ENCODE results near the gene ASB5.
A peak's percentile ranks its signal among the peaks of the same experiment; 100 is the strongest.

The ASB5 gene

GRCh38 chr4:176277162-176277904 is 8.3 kb upstream of the ASB5 start:
- peak; percentile 73 for DNase-seq (ENCODE audit: low spot score)

- DNase-seq (ENCODE audit: low spot score): no peak
Measured at GRCh38 chr4:176276710-176277109, 7.7 kb upstream of the ASB5 start.

DNA sequence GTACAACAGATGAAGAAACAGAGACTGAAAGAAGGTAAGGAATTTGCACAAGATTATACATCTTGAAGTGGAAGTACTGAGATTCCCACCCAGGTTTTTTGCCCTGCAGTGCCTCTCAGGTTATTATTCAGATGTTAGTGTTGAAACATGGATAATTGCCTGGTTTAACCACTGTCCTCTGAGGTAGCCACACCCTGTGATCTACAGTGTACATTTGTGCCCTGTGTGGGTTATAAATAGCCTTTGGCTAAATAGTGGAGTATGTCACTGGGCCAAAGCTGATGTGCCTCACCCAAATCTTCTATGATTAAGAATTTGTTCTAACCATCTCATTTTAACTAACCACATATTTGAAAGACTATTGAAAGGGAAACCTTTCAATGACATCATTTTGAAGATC is 5.4 kb upstream of the ASB5 start:
- peak; percentile 45 for DNase-seq (ENCODE audit: low spot score)

DNA sequence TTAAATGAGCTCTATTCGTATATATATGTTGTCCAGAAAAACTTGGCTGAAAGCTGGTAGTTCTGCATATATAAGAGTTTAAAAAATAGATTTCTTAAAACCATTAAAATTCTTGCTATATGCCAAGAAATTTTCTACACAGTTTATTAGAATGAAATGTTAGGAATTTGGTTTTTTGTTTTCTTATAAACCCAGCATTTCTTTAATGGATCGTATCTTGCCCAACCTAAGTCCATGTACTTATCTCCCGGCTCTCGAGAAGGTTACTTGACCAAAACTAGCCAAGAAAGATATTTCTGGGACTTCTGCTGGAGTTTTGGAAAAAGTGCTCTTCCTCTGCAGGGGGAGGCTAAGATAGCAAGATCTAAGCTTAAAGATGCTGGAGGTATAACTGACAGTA is 4.7 kb upstream of the ASB5 start:
- no peak for DNase-seq (ENCODE audit: low spot score)

DNA sequence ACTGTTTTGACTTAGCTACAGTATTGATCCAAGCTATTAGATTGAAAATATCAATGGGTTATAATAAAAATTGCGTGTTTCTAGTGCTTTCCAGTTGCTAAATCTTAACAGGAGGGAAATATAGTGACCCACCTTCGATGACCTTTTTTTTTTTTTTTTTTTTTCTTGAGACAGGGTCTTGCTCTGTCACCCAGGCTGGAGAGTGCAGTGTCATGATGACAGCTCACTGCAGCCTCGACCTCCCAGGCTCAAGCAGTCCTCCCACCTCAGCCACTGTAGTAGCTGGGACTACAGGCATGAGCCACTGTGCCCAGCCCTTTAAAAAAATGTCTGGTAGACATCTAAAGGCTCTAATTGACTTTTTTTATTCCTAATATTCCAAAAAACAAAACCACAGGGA is 3.8 kb upstream of the ASB5 start:
- DNase-seq (ENCODE audit: low spot score): no peak

- DNase-seq (ENCODE audit: low spot score): peak; percentile 75
Measured at GRCh38 chr4:176271749-176272148, 2.7 kb upstream of the ASB5 start.

GRCh38 chr4:176270669-176271068 is 1.6 kb upstream of the ASB5 start:
- peak; percentile 100 for DNase-seq (ENCODE audit: low spot score)

DNA sequence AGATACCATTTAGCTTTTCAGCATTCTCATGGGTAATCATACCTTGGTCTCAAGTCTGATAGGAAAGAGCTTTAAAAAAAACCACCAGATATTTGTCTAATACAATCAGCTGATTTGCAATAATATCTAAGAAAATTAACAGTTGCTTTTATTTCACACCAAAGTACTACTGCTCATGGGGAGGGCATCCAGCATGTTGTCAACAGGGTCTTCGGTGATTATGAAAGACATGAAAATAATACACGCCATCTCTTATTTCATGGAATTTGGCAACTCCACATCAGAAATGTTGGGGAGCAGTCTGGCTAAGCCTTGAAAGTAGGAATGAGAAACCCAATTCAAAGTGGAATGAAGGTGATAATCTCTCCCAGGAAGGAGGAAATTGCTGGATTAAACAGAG is 3.0 kb downstream of the ASB5 start:
- no peak for DNase-seq (ENCODE audit: low spot score)

GRCh38 chr4:176262243-176262642 is 6.8 kb downstream of the ASB5 start:
- DNase-seq (ENCODE audit: low spot score): no peak

GRCh38 chr4:176261481-176261880 is 7.5 kb downstream of the ASB5 start:
- no peak for DNase-seq (ENCODE audit: low spot score)

- no peak for DNase-seq (ENCODE audit: low spot score)
Measured at GRCh38 chr4:176261018-176261417, 8.0 kb downstream of the ASB5 start.

DNA sequence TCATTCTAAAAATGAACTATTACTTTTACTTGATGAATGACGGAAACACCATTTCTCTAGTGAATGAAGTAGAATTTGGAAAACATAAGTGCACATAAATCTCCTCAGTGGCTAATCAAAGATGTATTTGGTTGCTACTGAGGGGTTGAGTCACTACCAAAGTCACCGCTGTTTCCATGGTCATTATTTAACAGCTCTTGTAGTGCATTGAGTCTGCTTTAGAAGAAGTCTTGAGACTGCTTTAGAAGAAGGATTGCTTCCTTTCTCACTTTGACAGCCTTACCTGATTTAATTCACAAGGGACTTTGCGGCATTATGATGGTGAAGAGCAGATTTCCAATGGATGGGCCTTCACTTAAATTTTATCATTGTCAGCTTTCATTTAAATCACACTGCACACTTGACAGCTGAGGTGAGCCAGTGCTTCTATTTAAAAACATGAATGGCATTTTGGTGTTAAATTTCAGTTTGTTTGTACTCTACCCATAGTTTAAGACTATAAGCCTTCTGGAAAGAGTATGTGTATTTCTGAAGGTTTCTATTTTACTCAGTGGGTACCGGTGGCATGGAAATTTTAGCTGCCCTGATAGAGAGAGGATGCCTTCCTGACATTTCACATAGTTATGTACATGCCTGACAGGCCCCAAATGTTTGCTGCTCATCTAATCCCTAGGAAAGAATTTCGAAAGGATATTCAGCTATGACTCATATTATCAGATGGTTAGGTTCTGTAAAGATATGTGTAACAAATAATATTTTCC is 9.5 kb downstream of the ASB5 start:
- peak; percentile 28 for DNase-seq (ENCODE audit: low spot score)

GRCh38 chr4:176258135-176258534 is 10.9 kb downstream of the ASB5 start:
- DNase-seq (ENCODE audit: low spot score): no peak

- no peak for DNase-seq (ENCODE audit: low spot score)
Measured at GRCh38 chr4:176256921-176257320, 12.1 kb downstream of the ASB5 start.

DNA sequence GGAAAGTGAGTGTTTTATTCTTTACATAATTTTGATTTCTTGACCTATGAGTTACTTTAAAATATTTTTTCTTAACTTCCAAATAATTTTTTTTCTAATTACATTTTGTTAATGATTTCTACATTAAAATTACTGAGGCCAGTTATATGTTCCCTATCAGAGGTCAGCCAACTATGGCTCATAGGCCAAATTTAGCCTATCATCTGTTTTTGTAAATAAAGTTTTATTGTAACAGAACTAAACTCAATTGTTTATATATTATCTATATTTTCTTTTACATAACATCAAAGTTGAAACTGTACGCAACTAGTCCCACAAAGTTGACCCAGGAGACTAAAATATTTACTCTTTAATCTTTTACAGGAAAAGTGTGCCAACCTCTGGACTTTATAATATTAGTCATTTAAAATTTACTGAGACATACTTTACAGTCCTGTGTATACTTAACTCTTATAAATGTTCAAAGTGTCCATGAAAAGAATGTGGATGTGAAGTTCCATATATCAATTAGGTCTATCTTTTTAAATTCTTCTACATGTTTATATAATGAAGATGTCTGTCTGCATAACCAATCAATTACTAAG is 26.2 kb downstream of the ASB5 start:
- no peak for DNase-seq (ENCODE audit: low spot score)

- DNase-seq (ENCODE audit: low spot score): no peak
Measured at GRCh38 chr4:176241703-176242102, 27.3 kb downstream of the ASB5 start.

- peak; percentile 22 for DNase-seq (ENCODE audit: low spot score)
Measured at GRCh38 chr4:176238826-176239225, 30.2 kb downstream of the ASB5 start.

GRCh38 chr4:176238157-176238610 is 30.8 kb downstream of the ASB5 start:
- no peak for DNase-seq (ENCODE audit: low spot score)

GRCh38 chr4:176236946-176237345 is 32.1 kb downstream of the ASB5 start:
- peak; percentile 35 for DNase-seq (ENCODE audit: low spot score)

DNA sequence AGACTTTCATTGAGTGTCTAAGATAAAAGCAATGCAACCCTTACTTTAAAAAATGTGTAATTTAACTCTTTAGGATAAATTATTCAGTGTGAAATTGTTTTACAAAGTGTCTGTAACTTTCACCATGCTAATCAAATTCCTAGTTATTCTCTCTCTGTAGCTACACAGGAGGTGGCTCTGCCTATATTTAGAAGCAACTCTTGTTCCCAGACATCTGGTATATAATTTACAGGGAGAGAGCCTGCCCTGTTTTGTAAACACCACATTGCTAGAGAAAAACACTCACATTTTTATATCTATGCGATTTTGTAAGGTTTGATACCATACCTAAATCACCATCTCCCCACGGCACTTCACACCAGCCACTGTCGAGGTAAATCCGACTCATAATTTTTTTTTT is 38.2 kb downstream of the ASB5 start:
- DNase-seq (ENCODE audit: low spot score): peak; percentile 4

- no peak for DNase-seq (ENCODE audit: low spot score)
Measured at GRCh38 chr4:176229645-176230044, 39.4 kb downstream of the ASB5 start.

DNA sequence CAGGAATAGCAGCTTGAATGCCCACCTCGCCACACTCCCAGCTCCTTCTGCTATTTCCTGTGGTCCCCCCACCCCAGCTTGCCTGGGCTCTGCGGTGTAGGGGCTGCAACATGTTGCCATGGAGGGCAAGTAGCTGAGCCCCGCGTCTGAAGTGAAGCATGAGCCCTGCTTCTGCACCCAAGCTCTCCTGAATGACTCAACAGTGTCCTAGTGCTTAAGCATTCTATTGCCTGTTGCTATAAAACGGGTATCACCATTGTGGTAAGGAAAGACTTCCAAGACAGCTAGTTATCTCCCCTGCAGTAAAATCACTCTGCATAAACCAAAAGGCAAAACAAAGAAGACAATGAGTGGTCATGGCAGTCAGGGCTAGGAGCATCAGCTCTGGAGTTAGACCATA is 42.3 kb downstream of the ASB5 start:
- DNase-seq (ENCODE audit: low spot score): no peak

DNA sequence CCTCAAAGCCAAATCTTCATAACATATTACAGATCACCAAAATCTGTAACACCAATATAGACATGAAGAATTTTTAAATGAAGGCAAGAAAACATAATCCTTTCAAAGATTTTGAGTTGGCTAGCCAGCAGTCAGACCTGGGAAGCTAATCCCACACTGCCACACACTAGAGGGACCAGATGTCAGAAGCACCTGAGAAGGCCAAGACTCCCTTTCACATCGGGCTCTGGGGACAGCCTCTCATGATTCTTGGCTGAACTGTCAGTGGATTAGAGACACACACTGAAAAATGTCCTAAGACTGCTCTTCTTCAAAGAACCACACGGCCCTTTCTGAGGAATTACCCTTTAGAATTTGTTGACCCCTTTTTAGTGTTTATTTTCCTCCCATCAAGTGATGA is 45.5 kb downstream of the ASB5 start:
- DNase-seq (ENCODE audit: low spot score): no peak
